ENCODE measurements around the gene RRBP1.
"Not testable (repeated sequence)": the region's sequence is repeated elsewhere in the genome, so short reads cannot be mapped to it uniquely, and the experiment has no call there.

The RRBP1 gene

GRCh38 chr20:17709361-17710293, 27.6 kb upstream of the RRBP1 start:
- no peak for DNase-seq

DNA sequence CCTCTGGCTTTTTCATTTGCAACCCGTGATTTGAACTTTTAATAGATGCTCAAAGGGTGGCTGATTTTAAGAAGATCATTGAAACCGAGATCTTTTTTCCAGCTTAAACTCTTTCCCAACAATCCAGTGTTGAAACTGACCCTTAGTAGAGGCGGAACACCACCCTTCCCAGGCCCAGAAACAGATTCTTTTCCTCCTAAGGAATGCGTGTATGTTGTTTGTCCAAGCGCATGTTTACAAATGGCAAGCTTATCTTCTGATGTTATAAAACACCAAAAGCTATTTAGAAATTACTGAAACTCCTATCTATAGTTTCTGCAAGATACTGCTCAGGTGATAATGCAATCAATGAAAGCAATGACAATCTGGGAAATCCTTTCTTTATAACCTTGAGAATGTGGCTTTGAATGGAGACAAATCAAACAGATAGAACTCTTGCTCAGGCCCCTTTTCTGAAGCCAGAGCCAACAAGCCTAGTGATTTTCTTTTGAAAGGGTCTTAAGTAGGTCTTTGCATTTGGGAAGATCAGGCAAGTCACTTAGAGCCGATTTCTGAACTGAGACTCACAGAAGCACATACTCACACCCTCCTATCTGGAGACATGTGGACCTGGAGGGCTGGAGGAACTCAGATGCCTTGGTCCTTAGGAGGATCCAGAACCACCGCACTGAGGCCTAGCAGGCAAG, 26.8 kb upstream of the RRBP1 start:
- no peak for DNase-seq

DNA sequence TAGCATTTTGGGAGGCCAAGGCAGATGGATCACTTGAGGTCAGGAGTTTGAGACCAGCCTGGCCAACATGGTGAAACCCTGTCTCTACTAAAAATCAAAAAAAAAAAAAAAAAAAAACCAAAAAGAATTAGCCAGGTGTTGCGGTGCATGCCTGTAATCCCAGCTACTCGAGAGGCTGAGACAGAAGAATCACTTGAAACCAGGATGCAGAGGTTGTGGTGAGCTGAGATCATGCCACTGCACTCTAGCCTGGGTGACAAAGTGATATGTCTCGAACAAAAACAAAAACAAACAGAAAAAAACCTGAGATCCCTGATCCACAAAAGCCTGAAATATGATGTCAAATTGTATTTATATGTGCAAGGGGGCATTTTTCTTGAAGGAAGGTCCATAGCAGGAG, 25.9 kb upstream of the RRBP1 start:
- DNase-seq: not testable (repeated sequence)

- peak in 1 of 2 experiments; percentile 50 for DNase-seq
Observed at GRCh38 chr20:17706632-17707031, 24.6 kb upstream of the RRBP1 start.

DNA sequence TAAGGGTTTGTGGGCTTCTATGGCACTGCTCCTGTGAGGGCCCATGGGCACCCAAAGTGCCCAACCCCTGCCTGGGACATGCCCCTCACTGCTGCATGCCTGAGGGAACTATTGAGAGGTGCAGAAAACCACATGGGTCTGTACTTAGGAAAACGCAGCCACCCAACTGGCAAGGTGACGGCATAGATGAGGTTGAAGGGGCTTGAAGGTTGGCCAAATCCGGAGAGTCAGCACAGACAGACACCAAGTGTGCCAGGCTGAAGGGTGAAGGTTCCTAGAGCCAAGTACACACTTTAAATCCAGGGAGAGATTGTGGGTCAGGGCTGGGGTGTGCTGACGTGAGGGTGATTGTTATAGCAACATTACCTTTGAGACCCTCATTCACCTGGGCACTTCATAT, 23.9 kb upstream of the RRBP1 start:
- no peak for DNase-seq

GRCh38 chr20:17704589-17705317, 22.7 kb upstream of the RRBP1 start:
- no peak for DNase-seq

GRCh38 chr20:17701826-17702225, 19.8 kb upstream of the RRBP1 start:
- DNase-seq: no peak

DNA sequence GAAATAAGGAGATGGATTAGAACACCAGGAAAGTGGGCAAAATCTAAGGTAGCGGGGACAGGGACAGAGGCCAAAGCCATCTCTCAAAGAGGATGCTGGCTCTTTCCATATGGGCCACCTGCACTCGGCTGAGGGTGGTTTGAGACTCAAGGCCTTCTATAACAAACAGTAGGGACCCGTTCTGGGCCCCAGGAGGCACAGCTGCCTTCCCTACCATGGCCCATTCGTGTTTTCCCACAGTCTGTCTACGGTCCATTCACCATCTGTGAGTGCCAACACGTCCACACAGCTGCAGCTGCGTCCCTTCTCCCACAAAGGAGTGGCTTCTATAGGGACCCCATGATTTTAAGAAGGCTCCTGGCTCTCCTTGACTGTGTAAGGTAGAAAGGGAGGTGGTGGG, 18.6 kb upstream of the RRBP1 start:
- DNase-seq: no peak

DNA sequence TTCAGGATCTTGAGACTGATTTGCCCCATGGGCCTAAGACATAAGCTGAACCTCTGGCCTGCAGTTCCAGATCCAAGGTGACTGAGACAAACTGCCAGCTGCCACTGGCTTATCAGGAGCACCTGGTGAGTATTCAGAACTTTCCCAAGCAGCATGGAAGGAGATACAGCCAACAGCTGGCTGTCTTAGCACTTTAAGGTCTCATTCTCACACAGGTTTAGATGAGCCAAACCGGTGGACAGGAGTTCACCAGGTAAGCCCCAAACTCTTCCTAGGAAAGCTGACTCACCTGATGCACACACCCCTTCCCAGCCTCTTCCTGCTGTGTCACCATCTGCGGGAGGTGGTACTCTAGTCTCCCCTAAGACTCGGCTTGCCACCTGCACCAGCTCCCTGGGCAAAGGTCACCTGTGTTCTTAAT, 17.9 kb upstream of the RRBP1 start, which contains the start of gene BANF2:
TSS of gene BANF2 (plus strand) at position 36 of the 421 bp plus-strand sequence. CDS start 25,060 bp downstream, outside the sequence.
- DNase-seq: no peak

- DNase-seq: no peak
Observed at GRCh38 chr20:17698384-17698783, 16.3 kb upstream of the RRBP1 start.

GRCh38 chr20:17697171-17697570, 15.1 kb upstream of the RRBP1 start:
- no peak for DNase-seq

DNA sequence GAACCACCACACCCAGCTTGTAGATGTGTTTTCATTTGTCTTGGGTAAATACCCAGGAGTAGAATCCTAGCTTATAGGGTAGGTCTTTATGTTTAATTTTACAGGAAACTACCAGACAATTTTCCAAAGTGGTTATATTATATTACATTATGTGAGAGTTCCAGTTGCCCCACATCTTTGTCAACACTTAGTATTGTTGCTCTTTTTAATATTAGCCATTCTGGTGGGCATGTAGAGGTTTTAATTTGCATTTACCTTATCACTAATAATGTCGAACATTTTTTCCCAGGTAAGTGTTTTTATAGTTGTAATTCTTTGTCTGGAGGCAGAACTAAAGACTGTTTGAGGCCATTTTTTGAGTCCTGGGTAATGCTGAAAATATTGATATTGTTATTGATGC, 14.2 kb upstream of the RRBP1 start:
- DNase-seq: no peak

DNA sequence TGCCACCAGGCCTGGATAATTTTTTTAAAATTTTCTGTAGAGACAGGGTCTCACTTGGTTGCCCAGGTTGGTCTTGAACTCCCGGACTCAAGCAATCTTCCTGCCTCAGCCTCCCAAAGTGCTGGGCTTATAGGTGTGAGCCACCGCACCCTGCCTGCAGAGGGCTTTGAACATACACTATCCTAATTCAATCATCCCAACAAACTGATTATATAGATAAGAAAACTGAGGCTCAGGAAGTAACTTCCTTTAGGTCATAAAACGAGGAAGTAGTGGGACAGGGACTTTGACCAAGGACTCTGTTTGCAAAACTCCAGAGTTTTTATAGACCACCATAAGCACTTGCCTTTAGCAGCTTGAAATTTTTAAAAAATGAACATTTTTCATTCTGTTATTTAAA, 12.7 kb upstream of the RRBP1 start:
- DNase-seq: no peak

DNA sequence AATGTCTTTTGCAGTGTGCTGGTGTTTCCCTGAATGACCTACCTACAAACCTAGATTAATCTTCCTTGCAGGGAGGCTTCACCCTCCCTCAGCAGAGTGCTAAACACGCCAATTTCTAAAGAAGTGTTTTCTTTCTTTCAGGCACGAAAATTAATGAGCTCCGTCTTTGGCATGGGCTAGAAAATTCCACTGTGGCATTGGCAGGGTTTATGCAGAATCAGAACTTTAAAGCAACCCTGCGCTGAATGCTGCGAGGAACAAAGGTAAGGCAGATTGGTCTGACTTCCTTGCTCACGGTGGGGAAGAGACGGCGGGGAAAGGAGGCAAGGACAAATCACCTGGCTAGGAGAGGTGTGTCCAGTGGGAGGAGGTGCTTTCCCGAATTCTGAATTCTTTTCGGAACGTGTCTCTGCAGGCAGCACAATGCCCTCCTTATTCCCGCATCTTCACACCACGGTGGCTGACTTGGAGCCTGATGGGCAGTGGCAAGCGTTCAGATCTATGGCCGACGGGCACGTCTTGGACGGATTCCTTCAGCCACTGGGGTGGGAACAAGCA, 11.5 kb upstream of the RRBP1 start:
- DNase-seq: no peak

DNA sequence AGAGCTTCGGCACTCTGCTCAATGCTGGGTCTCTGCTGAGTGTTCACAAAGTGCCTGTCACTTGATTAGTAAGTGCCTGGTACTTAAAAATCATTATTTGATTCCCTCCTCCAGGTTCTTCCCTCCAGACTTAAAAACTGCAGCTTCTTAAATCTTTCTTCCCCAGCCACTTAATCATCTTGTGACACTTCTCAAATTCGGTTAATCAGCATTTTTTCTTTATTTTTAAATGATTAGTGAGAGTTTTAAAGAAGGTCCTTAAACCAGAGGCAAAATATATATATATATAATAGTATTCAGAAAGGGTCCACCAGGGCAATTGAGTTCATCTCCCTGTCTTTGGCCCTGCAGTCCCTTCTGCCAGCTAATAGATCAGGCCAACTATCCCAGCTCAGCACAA, 9.7 kb upstream of the RRBP1 start:
- DNase-seq: no peak

DNA sequence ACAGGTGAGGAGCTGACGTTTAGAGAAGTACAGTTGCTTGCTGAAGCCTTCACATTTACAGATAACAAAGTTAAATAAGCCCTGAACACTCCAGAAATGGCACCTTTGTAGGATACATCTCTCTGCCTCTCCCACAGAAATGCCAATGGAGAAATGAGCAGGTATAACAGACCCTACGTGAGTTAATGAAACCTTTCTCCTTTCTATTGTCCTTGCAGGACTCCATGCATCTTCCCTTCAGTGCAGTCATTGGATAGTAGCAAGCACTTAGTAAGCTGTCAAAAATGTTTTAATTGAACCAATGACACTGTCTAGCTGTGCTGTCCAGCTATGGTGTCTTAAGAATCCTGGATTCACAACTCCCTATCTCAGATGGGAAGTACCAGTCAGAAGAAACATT, 8.1 kb upstream of the RRBP1 start:
- no peak for DNase-seq

DNA sequence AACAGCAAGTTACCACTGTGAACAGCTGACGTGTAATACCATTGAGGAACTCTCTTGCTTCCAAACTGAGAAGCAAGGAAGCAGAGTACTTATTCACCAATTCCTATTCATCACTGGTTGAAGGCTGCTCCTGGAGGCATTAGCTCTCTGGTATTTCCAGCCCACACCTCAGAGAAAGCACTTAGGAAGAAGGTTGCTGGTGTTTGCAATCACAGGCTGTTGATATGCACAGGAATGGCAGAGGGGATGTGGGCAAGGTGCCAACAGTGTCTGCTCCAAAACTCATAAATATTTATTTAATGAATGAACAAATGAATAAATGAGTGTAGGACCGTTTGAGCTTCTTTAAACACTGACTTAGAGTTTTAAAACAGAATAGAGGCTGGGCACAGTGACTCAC, 6.9 kb upstream of the RRBP1 start:
- DNase-seq: no peak

DNA sequence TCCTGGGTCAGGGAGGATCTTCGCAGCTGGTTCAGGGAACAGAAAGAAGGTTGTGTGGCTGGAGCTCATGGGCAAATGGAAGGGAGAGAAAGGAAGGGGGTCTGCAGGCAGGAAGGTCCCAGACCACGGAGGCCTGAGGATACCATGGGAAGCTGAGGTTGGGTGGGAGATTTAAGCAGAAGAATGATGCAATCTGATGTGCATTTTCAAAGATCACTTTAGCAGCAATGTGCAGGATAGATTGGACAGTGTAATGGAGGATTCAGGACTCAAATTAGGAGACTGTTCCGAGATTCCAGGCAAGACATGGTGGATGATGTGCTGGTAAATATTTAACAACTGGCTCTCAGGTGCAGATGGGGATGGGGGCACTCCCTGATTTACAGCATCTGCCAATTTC, 5.8 kb upstream of the RRBP1 start:
- DNase-seq: no peak

DNA sequence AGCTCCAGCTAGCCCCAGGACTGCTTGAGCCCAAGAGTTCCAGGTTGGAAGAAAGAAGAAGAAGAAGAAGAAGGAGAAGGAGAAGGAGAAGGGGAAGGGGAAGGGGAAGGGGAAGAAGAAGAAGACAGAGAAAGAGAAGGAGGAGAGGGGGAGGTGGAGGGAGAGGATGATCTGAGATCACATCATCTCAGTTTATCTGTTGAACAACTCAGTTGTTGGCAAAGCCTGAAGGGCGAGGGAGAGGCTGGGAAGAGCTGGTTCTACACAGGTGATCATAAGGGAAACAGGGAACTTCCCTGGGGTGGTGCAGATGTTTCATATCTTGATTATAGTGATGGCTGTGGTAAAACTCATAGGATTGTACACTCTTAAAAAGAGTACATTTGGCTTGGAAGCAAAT, 3.1 kb upstream of the RRBP1 start:
- no peak for DNase-seq

GRCh38 chr20:17684077-17684888, 2.2 kb upstream of the RRBP1 start:
- DNase-seq: no peak

GRCh38 chr20:17683218-17684076, 1.4 kb upstream of the RRBP1 start:
- no peak for DNase-seq
